ENCODE data around the gene SACS.

- TF ChIP-seq CTCF (IDR thresholded peaks at IDR 0.05) (no peak), EZH2 (IDR thresholded peaks at IDR 0.05; ENCODE audit: borderline replicate concordance, insufficient read depth, low read depth, low read length, poor library complexity, severe bottlenecking) (no peak)
Measured at GRCh38 chr13:23348262-23349127, 85.0 kb downstream of the SACS start.
